Measurements from ENCODE around the gene LAMA2.

DNA sequence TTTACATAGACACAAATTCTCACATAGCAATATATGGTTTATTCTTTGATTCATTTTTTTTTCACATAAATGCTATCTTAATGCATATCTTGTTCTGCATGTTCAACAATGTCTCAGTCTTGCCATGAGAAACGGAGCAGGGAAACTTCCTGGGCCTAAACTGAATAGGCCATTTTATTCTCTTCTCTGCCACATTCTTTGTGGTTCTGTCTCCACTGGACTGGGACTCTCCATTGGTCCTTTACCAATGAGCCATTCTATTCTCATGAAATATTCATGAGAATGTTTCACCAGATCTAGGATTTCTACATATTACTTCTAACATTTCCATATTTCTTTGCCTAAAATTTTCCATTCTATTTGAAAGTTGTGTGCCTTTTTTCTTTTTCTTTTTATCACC lies 42.8 kb downstream of the LAMA2 start:
- TF ChIP-seq EZH2 (IDR thresholded peaks at IDR 0.05; ENCODE audit: borderline replicate concordance, low read length), result no peak
- TF ChIP-seq, protein P1, sequence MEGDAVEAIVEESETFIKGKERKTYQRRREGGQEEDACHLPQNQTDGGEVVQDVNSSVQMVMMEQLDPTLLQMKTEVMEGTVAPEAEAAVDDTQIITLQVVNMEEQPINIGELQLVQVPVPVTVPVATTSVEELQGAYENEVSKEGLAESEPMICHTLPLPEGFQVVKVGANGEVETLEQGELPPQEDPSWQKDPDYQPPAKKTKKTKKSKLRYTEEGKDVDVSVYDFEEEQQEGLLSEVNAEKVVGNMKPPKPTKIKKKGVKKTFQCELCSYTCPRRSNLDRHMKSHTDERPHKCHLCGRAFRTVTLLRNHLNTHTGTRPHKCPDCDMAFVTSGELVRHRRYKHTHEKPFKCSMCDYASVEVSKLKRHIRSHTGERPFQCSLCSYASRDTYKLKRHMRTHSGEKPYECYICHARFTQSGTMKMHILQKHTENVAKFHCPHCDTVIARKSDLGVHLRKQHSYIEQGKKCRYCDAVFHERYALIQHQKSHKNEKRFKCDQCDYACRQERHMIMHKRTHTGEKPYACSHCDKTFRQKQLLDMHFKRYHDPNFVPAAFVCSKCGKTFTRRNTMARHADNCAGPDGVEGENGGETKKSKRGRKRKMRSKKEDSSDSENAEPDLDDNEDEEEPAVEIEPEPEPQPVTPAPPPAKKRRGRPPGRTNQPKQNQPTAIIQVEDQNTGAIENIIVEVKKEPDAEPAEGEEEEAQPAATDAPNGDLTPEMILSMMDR (conservative IDR thresholded peaks at IDR 0.05 in 1 of 2, IDR thresholded peaks at IDR 0.05 in 1 of 2; ENCODE audit: extremely low read depth in 1 of 2, insufficient read depth in 1 of 2, low read depth in 1 of 2, low read length in 2 of 2), result no peak
